HG03097 (cell line): ENCODE results near the gene KIF18A.

Source experiments
- ATAC-seq: cut with Tn5 transposase; IDR thresholded peaks from one replicate; pipeline ENCODE4 v1.9.1; 2021; ENCODE audit not compliant: unreplicated experiment, low FRiP score

KIF18A gene

GRCh38 chr11:27972522-27973170 is 135.3 kb downstream of the KIF18A start:
- ATAC-seq: no peak

GRCh38 chr11:27971171-27971570 is 136.8 kb downstream of the KIF18A start:
- ATAC-seq: no peak
